Endothelial cell of umbilical vein (primary cell): ENCODE data around the gene MUC7.

Source experiments
- CTCF ChIP-seq, 2 donors: IDR thresholded peaks; 1 replicate in 1 of 2; 2 replicates in 1 of 2; pipeline ENCODE4 v1.5.1; 2011; ENCODE audit warnings: low read length in 2 of 2, mild to moderate bottlenecking in 2 of 2, moderate library complexity in 2 of 2, control low read depth in 1 of 2, inconsistent platforms in 1 of 2, low read depth in 1 of 2; ENCODE audit not compliant: insufficient read depth in 1 of 2; ENCODE audit errors: extremely low read depth in 1 of 2
- EZH2 ChIP-seq: IDR thresholded peaks from 2 replicates; pipeline ENCODE4 v1.6.1; 2012; ENCODE audit warnings: borderline replicate concordance, low read depth, mild to moderate bottlenecking, moderate library complexity, low read length, inconsistent platforms; ENCODE audit not compliant: severe bottlenecking
- FOS ChIP-seq: IDR thresholded peaks from 2 replicates; pipeline ENCODE4 v1.6.1; 2011; ENCODE audit warnings: mild to moderate bottlenecking, low read length, moderate library complexity, borderline replicate concordance; ENCODE audit not compliant: insufficient read depth
- JUN ChIP-seq: IDR thresholded peaks from 2 replicates; pipeline ENCODE4 v1.6.1; 2011; ENCODE audit warnings: borderline replicate concordance, low read depth; ENCODE audit not compliant: insufficient read length, insufficient read depth
- MAX ChIP-seq: IDR thresholded peaks from 2 replicates; pipeline ENCODE4 v1.6.1; 2011; ENCODE audit not compliant: insufficient read depth, insufficient read length
- MYC ChIP-seq: IDR thresholded peaks from one replicate; pipeline ENCODE4 v1.6.1; 2011; ENCODE audit warnings: mild to moderate bottlenecking, low read depth, low read length
- POLR2A ChIP-seq: IDR thresholded peaks from 2 replicates; pipeline ENCODE4 v1.6.1; 2012; ENCODE audit warnings: low read depth, mild to moderate bottlenecking, control low read depth, low read length
- POLR2AphosphoS5 ChIP-seq: IDR thresholded peaks from 2 replicates; pipeline ENCODE4 v1.6.1; 2012; ENCODE audit warnings: low read depth, mild to moderate bottlenecking, control low read depth, low read length, moderate library complexity; ENCODE audit not compliant: insufficient read depth

- TF ChIP-seq CTCF (IDR thresholded peaks at IDR 0.05; ENCODE audit: extremely low read depth in 1 of 2, insufficient read depth in 1 of 2, low read depth in 1 of 2, low read length in 2 of 2) (no peak), JUN (no peak), POLR2AphosphoS5 (no peak), POLR2A (no peak), EZH2 (no peak), MAX (no peak), MYC (no peak), FOS (no peak)
Observed at GRCh38 chr4:70496231-70496630, 24.2 kb downstream of the MUC7 start.
